Adipose tissue (tissue), 3 donors: Measurements from ENCODE around the gene SLC17A6. TPM values are rescaled to one million over a fixed set of nuclear protein-coding genes. Genes with fewer than 3 reads are reported as not detected.

Experiments used
- H3K27ac ChIP-seq: one replicate; pipeline ENCODE4 v1.5.1; 2013; ENCODE audit warnings: low read depth, low read length
- WGBS, 3 donors: extraction: QIAGEN DNeasy Blood & Tissue Kit; methylation state at CpG; one replicate each; pipeline ENCODE4 v1.1.7; 2013; 5-methylcytosine and 5-hydroxymethylcytosine counted together
- polyA plus RNA-seq, 3 donors: library from polyadenylated mRNA; stranded (reverse); fragments of 200-250 nt; gene quantifications; one replicate each; pipeline ENCODE4 v1.2.3, GENCODE V29; 2013
- donor health status: healthy with polysubstance abuse.
- donor health status: Bipolar disorder and iron deficiency.
- donor health status: healthy.

SLC17A6 gene
- polyA plus RNA-seq, 3 donors = 0.25 TPM; not detected in 2

GRCh38 chr11:22371160-22371559 lies 33.0 kb downstream of the SLC17A6 start:
- H3K27ac ChIP-seq = no peak overlapping the region
- 32 to 45% (median 34%) methylated on average over 3 of the region's 3 CpGs for WGBS, 3 donors

- H3K27ac ChIP-seq = no peak overlapping the region
- 69 to 71% (median 70%) methylated on average over 1 of the region's 1 CpG for WGBS, 3 donors
Observed at GRCh38 chr11:22387126-22387525, 48.9 kb downstream of the SLC17A6 start.

GRCh38 chr11:22389526-22390282 lies 51.5 kb downstream of the SLC17A6 start:
- 85 to 88% (median 88%) methylated on average over 6 of the region's 6 CpGs for WGBS, 3 donors
- no peak overlapping the region for H3K27ac ChIP-seq

- WGBS, 3 donors = 67 to 87% (median 72%) methylated on average over 5 of the region's 5 CpGs
- no peak overlapping the region for H3K27ac ChIP-seq
Observed at GRCh38 chr11:22390283-22390655, 52.1 kb downstream of the SLC17A6 start.

- no peak overlapping the region for H3K27ac ChIP-seq
Observed at GRCh38 chr11:22392561-22392960, 54.4 kb downstream of the SLC17A6 start.

GRCh38 chr11:22405377-22405776 lies 67.2 kb downstream of the SLC17A6 start:
- H3K27ac ChIP-seq = no peak overlapping the region
- WGBS, 3 donors = 69 to 80% (median 75%) methylated on average over 3 of the region's 3 CpGs

GRCh38 chr11:22407267-22407666 lies 69.1 kb downstream of the SLC17A6 start:
- H3K27ac ChIP-seq = no peak overlapping the region
- WGBS, 3 donors = 81 to 91% (median 84%) methylated on average over 1 of the region's 1 CpG

GRCh38 chr11:22407921-22408320 lies 69.7 kb downstream of the SLC17A6 start:
- no peak overlapping the region for H3K27ac ChIP-seq
- 69 to 77% (median 77%) methylated on average over 2 of the region's 2 CpGs for WGBS, 3 donors

GRCh38 chr11:22415476-22415875 lies 77.3 kb downstream of the SLC17A6 start:
- no peak overlapping the region for H3K27ac ChIP-seq
- 45 to 69% (median 51%) methylated on average over 4 of the region's 4 CpGs for WGBS, 3 donors

- H3K27ac ChIP-seq = no peak overlapping the region
- whole genome bisulfite sequencing, 3 donors = 49 to 69% (median 58%) methylated on average over 4 of the region's 4 CpGs
Observed at GRCh38 chr11:22416462-22416861, 78.3 kb downstream of the SLC17A6 start.

GRCh38 chr11:22426915-22427314 lies 88.7 kb downstream of the SLC17A6 start:
- WGBS, 3 donors = 64 to 75% (median 70%) methylated on average over 1 of the region's 1 CpG
- H3K27ac ChIP-seq = no peak overlapping the region

Other genes with a start within 250 kb of the SLC17A6 start
- under 1 TPM; under 0.01 to 0.99 (median 0.48) TPM for gene ANO5, start 145.3 kb upstream of the SLC17A6 start, polyA plus RNA-seq